NCI-H748 treated with DMSO at 0.1 percent for 48 hours (cell line): ENCODE results near the gene INSYN2B.

Experiments
- DNase-seq: peaks from one replicate; lab custom pipeline; 2025; lab: John Stamatoyannopoulos, UW

Gene INSYN2B

DNA sequence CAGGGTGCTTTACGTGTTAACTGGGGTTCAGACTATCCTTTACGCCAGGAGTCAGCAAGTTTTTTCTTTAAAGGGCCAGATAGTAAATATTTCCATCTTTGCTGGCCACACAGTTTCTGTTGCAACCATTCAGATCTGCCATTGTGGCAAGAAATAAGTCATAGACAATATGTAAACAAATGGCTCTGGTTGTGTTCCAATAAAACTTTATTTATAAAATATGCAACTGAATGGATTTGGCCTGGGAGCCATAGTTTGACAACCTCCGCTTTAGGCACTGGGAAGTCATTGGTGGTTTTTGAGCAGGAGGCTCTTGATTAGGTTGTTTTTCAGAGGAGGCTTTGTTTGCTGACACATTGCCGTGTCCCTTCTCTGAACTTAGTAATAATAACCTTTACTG lies 90.7 kb downstream of the INSYN2B start:
- DNase-seq = no peak

DNA sequence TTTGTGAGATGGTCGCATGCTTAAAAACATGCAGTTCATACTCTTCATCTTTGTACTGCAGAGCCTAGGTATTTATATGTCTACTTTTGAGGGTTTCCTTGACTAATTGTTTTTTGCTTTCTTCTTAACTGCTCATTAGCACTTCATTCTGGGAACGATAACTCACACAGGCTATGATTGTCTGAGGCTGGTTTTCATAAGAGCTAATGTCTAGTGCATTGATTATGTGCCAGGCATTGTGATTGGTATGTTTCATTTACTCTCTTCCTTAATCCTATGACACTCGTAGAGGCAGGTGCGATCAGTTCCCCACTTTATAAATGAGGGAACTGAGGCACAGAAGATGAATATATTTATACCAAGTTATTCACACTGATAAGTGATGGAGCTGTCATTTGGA lies 93.6 kb downstream of the INSYN2B start:
- no peak for DNase-seq

DNA sequence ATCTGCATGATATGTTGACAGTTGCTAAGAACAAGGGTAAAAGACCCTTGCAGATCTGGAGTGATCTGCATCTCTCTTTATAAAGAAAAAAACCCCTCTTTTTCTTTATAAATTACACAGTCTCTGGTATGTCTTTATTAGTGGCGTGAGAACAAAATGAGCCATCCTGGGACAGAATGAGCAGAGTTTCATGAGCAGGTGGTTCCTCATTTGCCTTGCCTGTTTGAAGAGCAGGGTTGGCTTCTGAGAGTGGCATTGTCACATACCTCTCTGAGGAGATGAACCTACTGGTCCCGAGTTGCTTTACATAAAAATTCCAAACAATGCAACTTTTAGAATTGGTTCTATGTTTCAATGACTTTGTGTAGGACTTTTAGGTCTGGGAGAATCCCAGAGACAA lies 94.3 kb downstream of the INSYN2B start:
- DNase-seq = no peak

DNA sequence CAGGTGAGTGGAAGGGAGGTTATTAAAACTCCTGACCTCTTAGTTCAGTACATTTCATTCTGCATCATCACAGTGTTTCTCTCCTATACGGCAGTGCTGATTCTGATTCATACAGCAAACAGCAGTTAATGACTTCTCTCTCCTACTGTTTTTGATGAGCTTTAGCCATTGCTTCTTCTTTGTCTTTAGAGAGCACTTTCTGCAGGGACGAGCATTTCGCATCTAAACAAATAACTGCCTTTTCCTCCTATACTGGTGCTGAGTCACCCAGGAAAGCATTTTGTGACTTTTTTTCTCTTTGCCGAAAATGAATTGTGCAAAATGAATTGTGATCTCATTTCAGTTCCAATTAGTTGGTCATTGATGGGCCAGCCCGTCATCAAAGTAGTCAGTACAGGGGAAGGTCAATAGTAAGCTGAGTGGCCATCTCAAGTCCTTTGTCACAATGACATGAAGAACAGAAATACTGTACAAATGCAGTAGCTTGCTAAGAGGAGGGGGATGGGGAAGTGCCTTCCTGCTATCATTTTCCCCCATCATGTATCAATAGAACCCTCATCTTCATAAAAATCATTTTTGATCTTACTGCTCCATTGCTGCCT lies 98.5 kb downstream of the INSYN2B start:
- DNase-seq = no peak

DNA sequence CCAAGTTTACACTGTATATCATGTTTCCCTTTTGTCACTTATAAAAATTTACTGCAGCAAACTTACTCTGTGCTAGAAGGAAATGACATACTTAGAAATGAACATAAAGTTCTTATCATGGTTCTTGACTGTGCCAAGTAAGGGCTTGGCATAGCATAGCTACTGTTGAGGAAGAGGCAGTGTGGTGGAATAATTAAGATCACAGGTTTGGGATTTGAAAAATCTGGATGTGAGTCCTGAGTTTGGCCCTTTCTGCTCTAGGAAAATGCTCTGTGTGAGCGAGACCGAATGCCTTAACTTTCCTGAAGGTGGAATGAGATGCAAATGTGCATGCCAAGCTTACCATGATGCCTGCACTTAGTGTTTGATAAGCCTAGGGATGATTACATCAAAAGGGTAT lies 99.5 kb downstream of the INSYN2B start:
- no peak for DNase-seq

DNA sequence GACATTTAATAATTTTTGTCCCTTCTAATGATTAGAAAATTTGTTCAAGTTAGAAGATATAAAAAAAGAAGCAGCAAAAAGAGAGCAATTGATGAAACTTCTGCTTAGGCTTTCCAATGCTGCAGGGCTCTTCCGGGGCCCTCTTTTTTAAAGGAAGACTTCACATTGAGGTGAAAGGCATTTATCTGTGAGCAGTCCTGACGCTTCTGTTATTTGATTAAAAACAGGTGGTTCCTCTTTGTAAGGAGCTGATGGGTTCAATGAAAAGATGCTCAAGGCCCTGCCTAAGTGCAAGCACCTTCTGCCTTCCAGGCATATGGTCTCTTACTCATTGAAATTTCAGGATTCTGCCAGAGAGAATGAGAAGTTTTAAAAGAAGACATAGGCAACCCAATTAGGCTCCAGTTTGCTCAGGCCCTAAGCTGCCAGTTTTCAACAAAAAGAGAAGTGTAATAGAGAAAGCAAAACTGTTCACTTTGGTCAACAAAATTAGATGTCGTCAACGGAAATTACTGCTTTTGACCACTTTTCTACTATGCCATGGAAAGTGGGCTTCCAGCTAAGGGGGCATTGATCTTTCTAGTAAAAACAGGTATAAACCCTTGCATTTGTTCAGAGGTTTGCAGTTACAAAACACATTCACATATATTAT lies 100.2 kb downstream of the INSYN2B start:
- no peak for DNase-seq

DNA sequence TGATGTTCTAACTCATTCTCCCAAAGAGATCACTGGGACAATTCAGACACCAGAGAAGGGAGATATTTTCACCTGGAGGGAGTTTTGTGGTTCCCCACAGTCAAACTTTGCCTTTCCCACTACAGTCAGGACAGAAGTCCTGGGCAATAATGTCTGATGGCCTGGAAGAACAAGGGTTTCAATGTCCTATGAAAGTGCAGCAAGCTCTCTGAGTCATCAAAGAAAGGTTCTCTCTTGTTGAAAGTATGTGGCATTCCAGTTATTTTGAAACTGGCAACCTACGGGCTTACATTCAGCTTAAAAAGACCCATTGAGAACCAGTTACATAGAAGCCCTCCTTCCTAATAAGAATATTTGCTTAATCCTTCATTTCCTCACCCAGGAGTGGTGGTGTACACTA lies 103.9 kb downstream of the INSYN2B start:
- no peak for DNase-seq

DNA sequence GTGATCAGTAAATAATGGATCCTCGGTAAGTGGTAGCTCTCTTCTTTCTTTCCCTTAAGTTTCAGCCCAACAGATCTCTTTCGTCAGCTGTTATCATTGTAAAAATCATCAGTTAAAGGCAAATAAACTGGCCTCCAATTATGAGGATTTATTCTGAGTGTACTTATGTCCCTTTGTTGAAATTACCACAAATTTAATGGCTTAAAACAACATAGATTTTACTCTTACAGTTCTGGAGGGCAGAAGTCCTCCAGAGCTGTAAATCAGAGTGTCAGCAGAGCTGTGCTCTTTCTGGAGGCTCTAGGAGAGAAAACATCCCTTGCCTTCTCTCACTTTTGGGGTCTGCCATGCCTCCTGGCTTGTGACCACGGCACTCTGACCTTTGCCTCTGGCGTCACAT lies 104.6 kb downstream of the INSYN2B start:
- no peak for DNase-seq

DNA sequence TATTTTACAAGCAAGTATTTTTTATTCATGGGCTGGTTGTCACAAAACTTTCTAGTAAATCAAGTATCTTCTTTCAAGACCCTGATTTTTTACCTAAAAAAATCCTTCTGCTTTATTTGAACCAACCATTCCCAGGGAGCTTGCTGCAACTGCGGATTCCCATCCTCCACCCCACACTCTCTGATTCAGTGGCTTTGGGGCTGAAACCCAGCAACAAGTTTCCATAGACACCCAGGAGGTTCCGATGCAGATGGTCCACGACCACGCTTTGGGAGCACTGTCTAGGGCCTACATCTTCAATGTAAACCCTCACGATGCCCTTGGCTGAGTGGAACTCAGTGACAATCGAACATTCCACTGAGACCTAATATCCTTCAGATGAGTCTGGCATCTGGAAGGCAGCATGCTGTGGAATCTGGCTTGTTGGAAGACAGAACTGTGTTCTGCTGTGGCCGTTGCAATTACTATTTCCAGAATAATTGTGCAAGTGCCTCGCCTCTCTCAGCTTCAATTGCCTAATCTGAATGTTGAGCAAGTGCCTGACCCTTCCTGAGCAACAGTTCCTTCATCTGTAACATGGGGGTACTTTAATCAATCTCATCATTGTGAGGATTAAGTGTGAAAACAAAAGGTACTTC lies 105.1 kb downstream of the INSYN2B start:
- no peak for DNase-seq

DNA sequence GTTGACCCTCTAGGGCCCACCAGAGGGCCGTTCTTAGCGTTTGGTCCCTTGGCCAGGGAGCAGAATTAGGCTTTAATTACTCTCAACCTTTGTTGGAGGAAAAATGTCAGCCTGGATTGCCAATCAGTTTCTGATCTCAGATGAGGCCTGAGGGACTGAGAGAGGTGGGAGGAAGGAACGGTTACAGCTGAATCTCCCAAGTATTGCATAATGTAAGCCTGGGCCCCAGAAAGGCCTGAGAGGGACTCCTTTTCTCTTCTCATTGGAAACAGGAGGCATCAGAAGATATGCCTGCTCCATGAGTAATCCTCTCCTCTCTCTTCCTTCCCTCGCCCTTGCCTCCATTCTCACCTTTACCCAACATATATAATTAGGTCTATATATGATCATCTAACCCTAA lies 105.7 kb downstream of the INSYN2B start:
- DNase-seq = no peak

DNA sequence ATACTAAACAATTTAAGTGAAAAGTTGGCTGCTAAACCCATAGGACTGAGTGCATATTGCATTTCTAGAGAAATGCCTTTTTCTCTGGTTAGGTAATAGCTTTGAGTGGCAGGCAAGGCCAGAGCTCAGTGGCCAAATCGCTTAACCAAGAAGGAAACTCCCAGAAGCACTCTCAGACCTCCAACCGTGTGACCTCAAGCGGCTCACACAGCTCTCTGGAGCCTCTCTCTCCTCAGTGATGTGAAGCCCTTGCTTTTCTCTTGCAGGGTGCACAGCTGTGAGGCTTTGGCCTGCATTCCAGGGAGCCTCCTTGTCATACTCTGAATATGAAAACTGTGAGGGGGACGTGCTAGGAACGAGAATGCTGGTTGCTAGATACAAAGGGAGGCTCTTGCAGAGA lies 106.7 kb downstream of the INSYN2B start:
- no peak for DNase-seq

DNA sequence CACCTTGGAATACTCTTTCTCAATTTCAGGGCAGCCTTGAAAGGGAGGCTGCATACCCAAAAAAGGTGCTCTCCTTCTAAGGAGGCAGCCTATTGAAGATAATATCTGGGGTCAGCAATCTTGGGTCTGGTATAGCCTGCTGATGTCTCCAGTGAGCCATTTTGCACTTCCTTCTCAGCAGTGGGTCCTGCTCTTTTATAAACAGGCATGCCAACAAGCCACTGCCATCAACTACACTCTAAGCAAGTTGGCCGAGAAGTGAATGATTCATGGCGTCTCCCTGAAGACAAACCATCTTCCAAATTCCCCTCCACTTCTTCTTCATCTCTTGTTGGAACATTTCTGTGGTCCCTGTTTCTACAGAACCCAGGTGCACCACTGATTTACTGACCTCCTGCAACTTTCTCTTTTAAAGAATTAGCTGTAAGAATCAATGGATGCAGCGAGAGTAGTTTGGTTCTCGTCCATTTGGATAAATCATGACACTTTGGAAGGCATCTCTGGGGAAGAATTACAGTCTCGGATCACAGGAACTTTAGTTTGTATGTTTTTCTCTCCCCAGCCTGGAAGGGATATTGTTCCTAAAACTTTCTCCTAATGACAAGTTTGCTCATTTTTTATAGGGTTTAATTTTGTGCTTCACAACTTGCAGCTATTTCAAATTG lies 108.3 kb downstream of the INSYN2B start:
- DNase-seq = no peak

DNA sequence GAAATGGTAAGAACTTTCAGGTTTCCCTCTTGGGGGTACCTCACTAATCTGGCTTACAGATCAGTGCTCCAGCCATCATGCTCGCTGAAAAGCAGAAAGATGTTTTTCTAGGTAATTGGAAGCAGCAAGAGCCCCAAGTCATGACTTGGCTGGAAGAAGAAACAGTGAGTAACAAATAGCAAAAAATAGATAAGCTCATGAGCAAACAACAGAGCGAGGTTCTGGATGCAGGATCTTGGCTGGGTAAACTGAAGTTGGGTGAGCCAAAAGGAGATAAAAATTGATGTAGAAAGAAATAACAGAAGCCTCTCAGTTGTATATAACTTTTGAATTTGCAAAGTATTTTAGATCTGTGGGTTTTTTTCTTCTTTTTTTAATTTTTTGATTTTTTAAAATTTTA lies 110.1 kb downstream of the INSYN2B start:
- no peak for DNase-seq

DNA sequence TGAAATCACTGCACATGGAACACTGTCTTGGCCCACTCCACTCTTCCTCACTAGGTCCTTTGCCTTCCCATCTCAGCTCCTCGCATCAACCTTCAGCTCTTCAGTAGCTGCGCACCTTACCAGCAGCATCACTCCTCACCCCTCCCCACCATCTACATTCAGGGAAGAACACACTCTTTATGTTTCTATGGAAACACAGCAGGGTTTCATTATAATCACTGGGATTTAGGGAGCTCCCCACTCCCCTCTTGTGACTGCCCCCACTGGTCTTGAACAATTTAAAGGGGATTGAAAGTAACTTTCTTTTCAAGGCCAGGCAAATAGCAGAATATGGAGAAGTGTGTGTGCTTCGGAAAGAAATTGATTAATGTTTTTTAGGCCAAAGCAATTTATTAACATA lies 111.2 kb downstream of the INSYN2B start:
- DNase-seq = no peak

DNA sequence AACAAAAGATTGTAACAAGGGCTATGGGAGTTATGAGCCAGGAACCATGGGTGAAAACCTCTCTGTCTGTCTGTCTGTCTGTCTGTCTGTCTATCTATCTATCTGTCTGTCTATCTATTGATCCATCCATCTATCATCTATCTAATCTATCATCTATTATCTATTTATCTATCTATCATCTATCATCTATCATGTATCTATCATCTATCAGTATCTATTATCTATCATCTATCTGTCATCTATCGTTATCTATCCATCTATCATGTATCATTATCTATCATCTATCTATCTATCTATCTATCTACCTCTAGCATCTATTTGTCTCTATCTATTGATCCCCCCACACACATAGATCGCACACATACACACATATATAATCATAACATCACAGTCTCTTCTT lies 112.9 kb downstream of the INSYN2B start:
- no peak for DNase-seq

DNA sequence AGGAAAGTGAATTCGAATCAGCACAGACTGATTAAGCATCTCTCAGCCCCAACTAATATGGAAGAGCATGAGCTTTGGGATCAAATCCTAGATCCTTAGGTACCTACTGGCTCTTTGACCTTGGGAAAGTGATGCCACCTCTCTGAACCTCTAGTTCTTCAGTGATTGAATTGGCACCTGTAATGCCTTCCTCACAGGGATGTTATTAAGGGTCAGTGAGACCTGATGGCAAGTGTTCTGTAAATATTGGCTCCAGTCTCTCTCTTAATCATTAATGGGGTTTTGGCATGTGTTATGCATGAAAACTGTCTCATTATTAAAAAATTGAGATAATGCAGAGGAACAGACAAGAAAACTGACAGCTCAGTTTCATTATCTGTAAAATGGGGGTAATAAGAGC lies 115.8 kb downstream of the INSYN2B start:
- DNase-seq = no peak

DNA sequence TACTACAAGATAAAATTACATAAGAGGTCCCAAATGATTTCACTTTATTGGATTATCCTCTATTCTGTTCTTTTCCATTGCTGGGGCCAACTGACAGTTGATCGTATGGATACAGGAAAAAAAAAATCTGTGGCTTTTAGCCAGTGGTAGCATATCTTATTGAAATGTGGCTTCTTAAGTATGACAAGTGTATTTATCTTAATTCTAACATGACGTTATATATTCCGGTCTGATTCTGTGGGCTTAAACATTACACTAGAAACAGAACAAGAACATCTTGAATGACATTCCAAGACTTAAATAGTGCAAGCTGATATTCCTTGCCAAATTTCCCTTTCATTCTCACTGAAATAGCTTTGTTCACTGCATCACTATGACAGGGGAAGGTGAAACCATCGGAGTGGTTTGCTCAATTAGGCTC lies 117.9 kb downstream of the INSYN2B start:
- no peak for DNase-seq

DNA sequence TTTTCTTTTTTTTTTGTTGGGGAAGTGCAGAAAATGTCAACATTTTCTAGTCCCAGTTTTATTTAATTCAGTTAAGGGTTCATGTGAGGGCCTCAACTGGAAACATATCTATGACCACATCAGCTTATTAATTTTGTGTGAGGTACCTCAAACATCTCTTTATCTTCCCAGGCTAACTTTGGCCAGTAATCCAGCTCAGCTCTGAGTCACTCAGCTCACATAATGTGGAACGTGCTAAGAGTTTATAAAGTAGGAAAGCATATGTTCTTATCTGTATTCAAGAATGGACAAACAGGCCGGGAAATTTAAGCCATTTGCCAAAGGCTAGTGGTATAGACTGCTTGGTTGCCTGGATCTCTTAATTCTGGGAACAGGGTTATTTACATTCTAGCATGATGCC lies 118.4 kb downstream of the INSYN2B start:
- no peak for DNase-seq

DNA sequence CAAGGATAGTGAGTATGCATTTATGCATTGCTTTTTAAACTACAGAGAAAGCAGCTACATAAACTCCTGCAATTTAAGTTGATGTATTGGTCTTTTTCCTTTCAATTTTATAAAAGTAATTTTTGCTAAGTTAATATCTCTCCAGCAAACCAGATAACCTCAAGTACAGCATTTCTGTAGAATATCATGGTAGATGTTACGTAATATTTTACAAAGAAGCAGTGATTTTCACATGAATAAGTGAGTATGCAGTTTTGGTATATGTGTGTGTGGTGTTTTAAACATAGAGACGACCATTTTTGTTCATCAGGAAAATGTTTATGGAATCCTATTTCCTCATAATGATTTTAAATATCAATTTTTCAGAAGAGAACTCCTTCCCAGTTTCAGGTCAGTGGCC lies 118.9 kb downstream of the INSYN2B start:
- DNase-seq = no peak

DNA sequence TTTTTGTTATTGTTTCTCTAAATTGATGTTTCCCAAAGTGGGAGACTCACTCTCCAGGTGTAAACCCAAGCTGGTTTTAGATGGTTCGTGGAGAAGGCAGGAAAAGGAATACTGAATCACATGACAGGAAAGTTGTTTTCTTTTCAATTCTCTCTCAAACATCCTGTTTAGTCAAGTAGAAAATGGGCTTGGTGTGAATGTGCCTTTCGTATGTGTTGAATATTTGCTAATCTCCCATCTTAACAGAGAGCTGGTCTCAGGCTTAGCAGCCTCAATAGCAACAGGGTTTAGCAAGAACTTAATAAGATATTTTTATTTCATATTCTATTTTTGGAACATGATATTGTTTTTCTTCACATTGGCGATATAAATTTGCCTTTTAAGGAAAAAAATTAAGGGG lies 119.7 kb downstream of the INSYN2B start:
- DNase-seq = no peak

DNA sequence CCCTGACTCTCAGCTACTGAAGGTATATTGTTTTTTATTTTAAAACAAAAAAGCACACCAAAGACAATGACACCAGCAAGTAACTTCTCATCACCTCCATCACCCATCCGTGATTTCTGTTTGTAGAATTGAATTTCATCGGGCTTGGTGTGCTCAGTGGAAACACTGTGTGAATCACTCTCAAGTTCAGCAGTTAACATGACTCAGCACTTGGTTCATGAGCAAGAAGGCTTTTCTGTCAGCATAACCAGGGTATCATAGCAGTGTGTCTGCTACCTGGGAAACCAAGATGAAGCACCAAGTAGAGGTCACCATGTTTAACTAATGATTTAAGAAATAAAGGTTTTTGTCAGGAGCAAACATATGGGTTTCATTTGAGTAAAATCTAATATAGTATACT lies 123.7 kb downstream of the INSYN2B start:
- DNase-seq = no peak

DNA sequence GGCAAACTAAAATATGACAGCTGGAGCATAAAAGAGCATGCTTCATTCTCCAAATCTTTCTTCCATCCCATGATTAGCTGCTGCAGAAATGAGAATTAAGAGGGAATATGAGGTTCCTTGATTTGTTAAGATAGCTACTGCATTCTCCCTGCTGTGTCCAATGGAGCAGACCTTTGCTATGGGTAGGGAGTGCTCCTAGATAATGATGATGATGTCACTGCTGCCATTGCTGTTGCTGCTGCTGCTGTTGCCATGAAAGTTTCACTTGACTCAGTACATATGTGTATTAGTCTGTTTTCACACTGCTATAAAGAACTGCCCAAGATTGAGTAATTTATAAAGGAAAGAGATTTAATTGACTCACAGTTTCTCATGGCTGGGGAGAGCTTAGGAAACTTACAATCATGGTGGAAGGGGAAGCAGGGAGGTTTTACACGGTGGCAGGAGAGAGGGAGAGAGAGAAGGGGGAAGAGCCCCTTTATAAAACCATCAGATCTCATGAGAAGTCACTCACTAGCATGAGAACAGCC lies 128.9 kb downstream of the INSYN2B start:
- DNase-seq = no peak

DNA sequence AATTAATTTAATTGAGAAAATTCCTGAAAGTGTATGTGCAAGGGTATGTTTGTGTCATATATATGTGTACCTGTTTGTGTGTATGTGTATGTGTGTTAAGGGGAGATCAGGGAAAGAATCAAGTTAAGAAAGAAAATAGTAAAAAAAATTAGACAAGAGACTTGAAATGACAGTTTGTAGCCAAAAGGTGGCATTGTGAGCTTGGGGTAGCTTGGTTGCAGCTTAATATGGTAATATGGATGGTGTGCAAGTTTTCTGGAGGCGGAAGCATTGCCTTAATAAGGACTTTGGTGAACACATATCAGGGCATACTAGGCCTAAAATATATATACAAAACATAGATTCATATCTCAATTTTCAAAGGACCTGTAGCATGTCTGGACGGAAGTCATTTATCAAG lies 129.9 kb downstream of the INSYN2B start:
- DNase-seq = no peak
